GM12878 (cell line): ENCODE results near the gene FAM161B. TPM values are rescaled to one million over a fixed set of nuclear protein-coding genes. Genes with fewer than 3 reads are reported as not detected.
A peak's percentile ranks its signal among the peaks of the same experiment; 100 is the strongest.

ENCODE experiments used
- CREM ChIP-seq: IDR thresholded peaks from 2 replicates; pipeline ENCODE4 v1.6.1; 2014; ENCODE audit warnings: antibody characterized with exemption, low read depth
- E4F1 ChIP-seq: fragments of 450-650 bp; IDR thresholded peaks from 2 replicates; pipeline ENCODE4 v1.6.1; 2018; ENCODE audit warnings: borderline replicate concordance, mild to moderate bottlenecking; ENCODE audit not compliant: partially characterized antibody
- FOS ChIP-seq: IDR thresholded peaks from 3 replicates; pipeline ENCODE4 v1.6.1; 2011; ENCODE audit warnings: borderline replicate concordance; ENCODE audit not compliant: insufficient read length; ENCODE audit errors: extremely low read depth
- IKZF1 ChIP-seq: fragments of 450-650 bp; conservative IDR thresholded peaks from 2 replicates; pipeline ENCODE4 v1.6.1; 2017; ENCODE audit warnings: antibody characterized with exemption, mild to moderate bottlenecking
- IKZF2 ChIP-seq, 2 experiments: fragments of 450-650 bp; IDR thresholded peaks; 2 replicates each; pipeline ENCODE4 v1.6.1; 2017; ENCODE audit warnings: mild to moderate bottlenecking in 2 of 2, moderate library complexity in 2 of 2
- MEF2B ChIP-seq: fragments of 450-650 bp; IDR thresholded peaks from 2 replicates; pipeline ENCODE4 v1.6.1; 2018; ENCODE audit warnings: mild to moderate bottlenecking, moderate library complexity; ENCODE audit not compliant: partially characterized antibody, poor library complexity, severe bottlenecking
- MXI1 ChIP-seq: fragments of 150-350 bp; IDR thresholded peaks from 2 replicates; pipeline ENCODE4 v1.6.1; 2011; ENCODE audit warnings: low read depth, mild to moderate bottlenecking, inconsistent platforms, low read length, improper control_type of control experiment
- PAX8 ChIP-seq: fragments of 450-650 bp; IDR thresholded peaks from 2 replicates; pipeline ENCODE4 v1.6.1; 2017; ENCODE audit warnings: mild to moderate bottlenecking, moderate library complexity
- RELB ChIP-seq: fragments of 450-650 bp; IDR thresholded peaks from 2 replicates; pipeline ENCODE4 v1.6.1; 2017; ENCODE audit warnings: low read depth, mild to moderate bottlenecking, moderate library complexity
- SMAD1 ChIP-seq: fragments of 450-650 bp; IDR thresholded peaks from 2 replicates; pipeline ENCODE4 v1.6.1; 2018; ENCODE audit warnings: mild to moderate bottlenecking, low read depth; ENCODE audit not compliant: partially characterized antibody
- ZBTB33 ChIP-seq: fragments of 450-650 bp; IDR thresholded peaks from 2 replicates; pipeline ENCODE4 v1.6.1; 2017; ENCODE audit warnings: mild to moderate bottlenecking
- ZBTB4 ChIP-seq: fragments of 450-650 bp; formaldehyde crosslinking; IDR thresholded peaks from 2 replicates; pipeline ENCODE4 v1.4.0; 2022; ENCODE audit warnings: mild to moderate bottlenecking, moderate library complexity
- ZBTB40 ChIP-seq: fragments of 450-650 bp; IDR thresholded peaks from 2 replicates; pipeline ENCODE4 v1.6.1; 2016; ENCODE audit warnings: mild to moderate bottlenecking, moderate library complexity, borderline replicate concordance
- ZNF207 ChIP-seq: fragments of 450-650 bp; IDR thresholded peaks from 2 replicates; pipeline ENCODE4 v1.6.1; 2014; ENCODE audit warnings: antibody characterized with exemption, mild to moderate bottlenecking, borderline replicate concordance
- polyA plus RNA-seq, 11 experiments: library from polyadenylated mRNA; depleted of rRNA in 4 of 11; unstranded in 6 of 11; stranded (reverse) in 5 of 11; fragments of >200 nt; fragmentation: Nextera tagmentation in 4 of 11; fragmentation: Illumina TruSeq in 1 of 11; extraction: Ambion mirVana in 4 of 11; extraction: Trizol in 1 of 11; gene quantifications; 1 replicate in 1 of 11; 2 replicates in 10 of 11; pipeline versions ENCODE4 v1.2.1 to v1.2.3, GENCODE V29; 2011 to 2016; ENCODE audit warnings: inconsistent platforms in 2 of 11, missing spikeins in 2 of 11, low read depth in 1 of 11
- total RNA-seq, 4 experiments: library from RNA; depleted of rRNA in 3 of 4; stranded (reverse); fragments of >200 nt in 3 of 4; fragmentation: Illumina TruSeq in 1 of 4; extraction: Trizol in 1 of 4; gene quantifications; 2 replicates each; pipeline versions ENCODE4 v1.2.1 to v1.2.3, GENCODE V29; 2013 to 2021

Gene FAM161B
- total and polyA plus RNA-seq, 10 of the 15 experiments (the other 5 are each of a cell fraction or from before 2014, with no cell fraction given): 0.33 to 1.2 (median 0.86) TPM

GRCh38 chr14:73886449-73887317 is 63.2 kb downstream of the FAM161B start, which contains the start of gene ZNF410 (continued):
- TF ChIP-seq ZBTB40 (peak; percentile 95), E4F1 (peak; percentile 91), PAX8 (no peak), IKZF1 (peak; percentile 98), MXI1 (peak; percentile 83; the same call in 1 of the 2 replicates), ZNF207 (no peak), CREM (peak; percentile 88), ZBTB4 (CRISPR knock-in tag) (no peak), MEF2B (no peak), FOS (no peak), SMAD1 (peak; percentile 33), RELB (peak; percentile 73), IKZF2 (IDR thresholded peaks at IDR 0.05) (peak; percentile 70 to 83; a peak in 3 of 4 replicates), ZBTB33 (no peak)
